MM.1S (cell line): Measurements from ENCODE around the gene PLSCR3.

Source experiments
- EZH2 ChIP-seq: fragments of 300-600 bp; sonication (generic); optimal IDR thresholded peaks from 2 replicates; pipeline ENCODE3; 2017; ENCODE audit warnings: low read depth, mild to moderate bottlenecking, antibody characterized with exemption, low read length, mixed read lengths
- TF ChIP-seq, protein P1 (sequence below): fragments of 300-600 bp; sonication (generic); IDR thresholded peaks from 2 replicates; pipeline ENCODE4 v1.5.1; 2016; ENCODE audit warnings: antibody characterized with exemption, low read length, mixed read lengths

- TF ChIP-seq, protein P1, sequence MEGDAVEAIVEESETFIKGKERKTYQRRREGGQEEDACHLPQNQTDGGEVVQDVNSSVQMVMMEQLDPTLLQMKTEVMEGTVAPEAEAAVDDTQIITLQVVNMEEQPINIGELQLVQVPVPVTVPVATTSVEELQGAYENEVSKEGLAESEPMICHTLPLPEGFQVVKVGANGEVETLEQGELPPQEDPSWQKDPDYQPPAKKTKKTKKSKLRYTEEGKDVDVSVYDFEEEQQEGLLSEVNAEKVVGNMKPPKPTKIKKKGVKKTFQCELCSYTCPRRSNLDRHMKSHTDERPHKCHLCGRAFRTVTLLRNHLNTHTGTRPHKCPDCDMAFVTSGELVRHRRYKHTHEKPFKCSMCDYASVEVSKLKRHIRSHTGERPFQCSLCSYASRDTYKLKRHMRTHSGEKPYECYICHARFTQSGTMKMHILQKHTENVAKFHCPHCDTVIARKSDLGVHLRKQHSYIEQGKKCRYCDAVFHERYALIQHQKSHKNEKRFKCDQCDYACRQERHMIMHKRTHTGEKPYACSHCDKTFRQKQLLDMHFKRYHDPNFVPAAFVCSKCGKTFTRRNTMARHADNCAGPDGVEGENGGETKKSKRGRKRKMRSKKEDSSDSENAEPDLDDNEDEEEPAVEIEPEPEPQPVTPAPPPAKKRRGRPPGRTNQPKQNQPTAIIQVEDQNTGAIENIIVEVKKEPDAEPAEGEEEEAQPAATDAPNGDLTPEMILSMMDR, result no peak
- TF ChIP-seq EZH2, result no peak
Measured at GRCh38 chr17:7367918-7368598, 26.3 kb downstream of the PLSCR3 start.
